Measurements from ENCODE around the gene RIOK1. TPM values are rescaled to one million over a fixed set of nuclear protein-coding genes. Genes with fewer than 3 reads are reported as not detected.
"Not testable (repeated sequence)": the region's sequence is repeated elsewhere in the genome, so short reads cannot be mapped to it uniquely, and the experiment has no call there.

RIOK1 gene
- total RNA-seq, result 25.6 TPM

- peak; percentile 96 for DNase-seq (ENCODE audit: low spot score)
These were observed at the start of gene RIOK1, which contains the start of gene CAGE1 for GRCh38 chr6:7389451-7390225. Gene RIOK1, plus strand, starts transcription at chr6:7389808. Its CDS starts 195 bp downstream, at chr6:7390003. Gene CAGE1, minus strand, starts transcription at chr6:7389742. Its CDS starts 2,569 bp downstream, at chr6:7387173.

DNA sequence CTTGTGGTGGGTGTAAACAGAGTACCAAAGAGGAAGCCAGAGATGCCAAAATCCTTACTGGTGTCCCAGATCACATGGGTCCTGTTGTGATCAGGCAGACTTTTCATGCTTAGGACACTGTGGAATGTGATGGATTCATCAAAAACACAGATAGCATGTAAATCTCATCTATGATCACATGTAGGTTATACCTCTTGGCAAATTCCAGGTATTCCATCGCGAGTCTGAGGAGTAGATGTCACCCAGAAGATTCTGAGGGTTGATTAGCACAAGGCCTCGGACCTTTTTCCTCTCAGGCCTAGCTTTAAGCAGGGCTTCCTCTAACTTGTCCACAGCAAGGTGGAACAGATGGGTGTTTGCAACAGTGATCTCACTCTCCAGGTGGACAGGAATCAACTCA, 48.3 kb upstream of the RIOK1 start:
- DNase-seq (ENCODE audit: low spot score), result no peak

GRCh38 chr6:7341989-7342742, 47.4 kb upstream of the RIOK1 start:
- DNase-seq (ENCODE audit: low spot score), result no peak

DNA sequence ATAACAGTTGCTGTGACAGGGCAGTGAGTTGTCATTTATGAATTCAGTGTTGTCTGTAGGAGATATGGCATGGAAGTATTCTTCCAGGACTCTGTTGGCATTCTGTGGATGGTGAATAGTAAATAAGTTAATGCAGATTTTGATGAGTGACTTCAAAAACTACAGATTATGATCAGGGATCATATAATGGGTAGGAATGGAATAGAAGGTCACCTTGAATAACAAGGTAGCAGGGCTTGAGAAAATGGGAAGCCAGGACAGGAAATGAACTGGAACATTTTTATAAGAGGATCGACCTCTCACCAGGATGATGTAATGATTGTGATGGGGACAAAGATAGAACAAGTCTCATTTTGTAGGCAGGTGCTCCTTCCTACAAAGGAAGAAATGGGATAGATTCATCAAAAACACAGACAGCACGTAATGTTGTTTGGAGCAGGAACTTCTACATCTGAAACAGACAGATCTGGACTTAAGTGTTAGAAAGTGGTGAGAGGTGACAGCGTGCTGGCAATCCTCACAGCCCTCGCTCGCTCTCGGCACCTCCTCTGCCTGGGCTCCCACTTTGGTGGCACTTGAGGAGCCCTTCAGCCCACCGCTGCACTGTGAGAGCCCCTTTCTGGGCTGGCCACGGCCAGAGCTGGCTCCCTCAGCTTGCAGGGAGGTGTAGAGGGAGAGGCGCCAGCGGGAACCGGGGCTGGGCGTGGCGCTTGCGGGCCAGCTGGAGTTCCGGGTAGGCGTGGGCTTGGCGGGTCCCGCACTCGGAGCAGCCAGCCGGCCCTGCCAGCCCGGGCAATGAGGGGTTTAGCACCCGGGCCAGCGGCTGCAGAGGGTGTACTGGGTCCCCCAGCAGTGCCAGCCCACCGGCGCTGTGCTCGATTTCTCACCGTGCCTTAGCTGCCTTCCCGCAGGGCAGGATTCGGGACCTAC, 45.8 kb upstream of the RIOK1 start:
- no peak for DNase-seq (ENCODE audit: low spot score)

GRCh38 chr6:7344773-7345450, 44.7 kb upstream of the RIOK1 start:
- DNase-seq (ENCODE audit: low spot score), result not testable (repeated sequence)

DNA sequence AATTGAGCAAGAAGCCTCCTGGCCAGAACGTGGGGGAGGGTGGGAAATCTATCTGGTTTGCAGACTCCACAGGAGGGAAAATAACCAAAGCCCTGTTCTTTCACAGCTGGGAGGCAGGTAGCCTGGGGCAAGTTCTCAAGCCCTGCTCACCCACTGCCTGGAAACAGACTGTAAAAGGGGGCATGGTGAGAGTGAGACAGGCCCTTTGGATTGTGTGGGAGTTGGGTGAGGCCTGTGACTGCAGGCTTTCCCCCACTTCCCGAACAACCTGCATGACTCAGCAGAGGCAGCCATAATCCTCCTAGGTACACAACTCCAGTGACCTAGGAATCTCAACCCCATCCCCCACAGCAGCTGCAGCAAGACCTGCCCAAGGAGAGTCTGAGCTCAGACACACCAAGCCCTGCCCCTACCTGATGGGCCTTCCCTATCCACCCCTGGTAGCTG, 42.0 kb upstream of the RIOK1 start:
- DNase-seq (ENCODE audit: low spot score), result not testable (repeated sequence)

- not testable (repeated sequence) for DNase-seq (ENCODE audit: low spot score)
These were observed 39.0 kb upstream of the RIOK1 start for GRCh38 chr6:7350591-7350990.

DNA sequence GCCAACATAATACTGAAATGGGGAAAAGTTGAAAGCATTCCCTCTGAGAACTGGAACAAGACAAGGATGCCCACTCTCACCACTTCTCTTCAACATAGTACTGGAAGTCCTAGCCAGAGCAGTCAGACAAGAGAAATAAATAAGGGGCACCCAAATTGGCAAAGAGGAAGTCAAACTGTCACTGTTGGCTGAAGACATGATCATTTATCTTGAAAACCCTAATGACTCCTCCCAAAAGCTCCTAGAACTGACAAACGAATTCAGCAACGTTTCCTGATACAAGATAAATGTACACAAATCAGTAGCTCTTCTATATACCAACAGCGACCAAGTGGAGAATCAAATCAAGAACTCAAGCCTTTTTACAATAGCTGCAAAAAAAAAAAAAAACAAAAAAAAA, 37.7 kb upstream of the RIOK1 start:
- not testable (repeated sequence) for DNase-seq (ENCODE audit: low spot score)

GRCh38 chr6:7367408-7367807, 22.2 kb upstream of the RIOK1 start:
- no peak for DNase-seq (ENCODE audit: low spot score)

GRCh38 chr6:7373739-7374138, 15.9 kb upstream of the RIOK1 start:
- DNase-seq (ENCODE audit: low spot score), result peak; percentile 44

DNA sequence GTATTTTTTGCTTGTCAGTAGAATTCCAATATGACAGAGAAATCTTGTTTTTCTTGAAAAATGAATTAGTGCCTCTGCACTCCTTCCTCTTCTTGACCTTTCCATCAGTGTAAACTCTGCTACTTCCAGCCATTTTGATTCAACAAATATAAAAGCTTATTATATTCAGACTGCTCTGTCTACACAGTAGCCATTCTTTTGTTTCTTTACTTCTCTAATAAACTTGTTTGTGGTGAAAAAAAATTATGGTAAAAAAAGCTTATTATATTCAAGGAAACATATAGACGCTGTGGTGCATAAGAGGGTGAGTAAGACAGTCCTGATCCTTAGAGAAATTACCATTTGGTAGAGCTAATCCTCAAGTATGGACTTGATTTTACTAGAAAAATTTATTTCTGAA, 11.6 kb upstream of the RIOK1 start:
- no peak for DNase-seq (ENCODE audit: low spot score)

GRCh38 chr6:7378740-7379139, 10.9 kb upstream of the RIOK1 start:
- no peak for DNase-seq (ENCODE audit: low spot score)

DNA sequence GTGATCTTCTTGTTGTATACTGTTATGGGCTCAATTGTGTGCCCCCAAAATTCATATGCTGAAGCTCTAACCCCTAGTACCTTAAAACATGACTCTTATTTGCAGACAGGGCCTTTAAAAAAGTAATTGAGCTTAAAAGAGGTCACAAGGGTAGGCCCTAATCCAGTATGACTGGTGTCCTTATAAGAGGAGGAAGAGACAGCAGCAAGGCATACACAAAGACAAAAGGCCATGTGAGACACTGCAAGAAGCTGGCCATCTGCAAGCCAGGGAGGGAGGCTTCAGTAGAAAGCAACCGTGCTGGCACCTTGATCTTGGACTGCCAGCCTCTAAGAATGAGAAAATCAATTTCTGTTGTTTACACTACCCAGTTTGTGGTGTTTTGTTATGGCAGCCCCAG, 8.5 kb upstream of the RIOK1 start:
- no peak for DNase-seq (ENCODE audit: low spot score)

DNA sequence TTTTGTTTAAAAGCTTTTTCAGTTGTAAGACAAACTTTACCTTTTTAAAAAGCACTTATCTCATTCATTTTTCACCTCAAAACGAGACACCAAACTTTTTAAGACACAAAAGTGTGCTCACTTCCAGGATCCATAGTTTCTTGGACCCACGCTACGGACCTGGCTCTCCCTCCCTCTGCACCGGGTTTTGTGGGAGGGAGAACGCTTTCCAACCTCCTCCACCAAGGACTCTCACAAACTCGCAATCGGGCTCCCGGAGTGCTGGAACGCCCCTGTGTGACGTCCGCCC, 502 bp upstream of the RIOK1 start:
- no peak for DNase-seq (ENCODE audit: low spot score)

DNA sequence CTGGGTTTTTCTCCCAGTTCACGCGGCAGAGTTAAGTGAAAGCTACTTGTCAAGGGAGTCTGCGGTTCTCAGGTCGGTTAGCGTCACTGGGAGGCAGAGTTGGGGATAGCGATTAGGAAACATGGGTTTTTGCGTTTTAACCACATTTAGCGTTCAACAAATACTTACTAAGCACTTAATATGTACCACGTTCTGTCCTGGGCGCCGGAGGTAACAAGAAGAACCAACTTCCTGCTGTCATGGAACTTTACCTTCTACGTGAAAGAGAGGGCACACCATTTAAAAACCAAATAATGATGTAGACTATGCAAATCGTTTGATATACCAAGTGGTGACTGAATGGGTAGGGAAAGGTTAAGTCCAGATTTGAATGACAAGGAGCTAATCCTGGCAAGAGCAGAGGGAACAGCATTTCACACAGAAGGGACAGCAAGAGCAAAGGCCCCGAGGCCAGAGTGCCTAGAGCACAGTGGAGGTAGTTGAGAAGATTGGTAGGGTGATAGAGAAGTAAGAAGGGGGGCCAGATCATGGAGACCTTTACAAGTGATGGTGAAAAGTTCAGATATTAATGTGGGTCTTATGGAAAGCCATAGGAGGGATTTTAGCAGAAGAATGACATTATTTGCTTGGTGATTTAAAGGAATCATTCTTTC, 744 bp downstream of the RIOK1 start:
- no peak for DNase-seq (ENCODE audit: low spot score)

DNA sequence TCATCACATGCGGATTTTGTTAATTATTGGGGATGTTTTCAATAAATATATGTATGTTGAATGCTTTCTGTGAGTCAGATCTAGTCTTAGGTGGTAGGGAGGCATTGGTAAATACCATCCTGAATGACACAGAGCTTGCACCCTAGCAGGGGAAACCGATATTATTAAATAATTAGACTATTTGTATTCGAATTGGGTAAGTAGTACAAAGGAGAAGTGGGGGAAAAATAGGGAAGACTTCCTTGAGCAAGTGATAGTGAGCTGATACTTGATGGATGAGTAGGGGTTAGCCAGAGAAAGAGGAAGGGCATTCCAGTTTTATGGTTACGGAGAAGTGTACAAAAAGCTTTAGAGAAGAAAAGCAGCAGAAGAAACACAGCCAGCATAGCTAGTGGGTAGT, 1.5 kb downstream of the RIOK1 start:
- no peak for DNase-seq (ENCODE audit: low spot score)

GRCh38 chr6:7392402-7392801, 2.8 kb downstream of the RIOK1 start:
- DNase-seq (ENCODE audit: low spot score), result no peak

DNA sequence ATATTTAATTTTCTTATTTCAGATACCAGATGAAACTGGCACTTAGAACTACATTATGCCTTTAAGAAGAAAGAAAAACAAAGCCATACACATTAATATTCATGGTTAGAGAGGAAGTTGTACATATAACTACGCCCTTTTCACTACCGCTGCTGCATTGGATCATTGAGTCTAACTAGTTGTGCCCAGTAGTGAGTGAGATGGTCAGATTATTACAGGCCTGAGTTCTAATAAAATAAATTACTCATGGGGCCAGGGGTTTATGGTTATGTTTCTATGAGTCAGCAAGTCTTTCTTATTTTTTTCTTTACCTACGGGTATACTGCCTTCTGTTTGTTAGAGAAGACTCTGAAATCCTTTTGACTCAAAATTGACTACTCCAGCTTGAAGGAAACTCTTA, 11.5 kb downstream of the RIOK1 start:
- DNase-seq (ENCODE audit: low spot score), result no peak

DNA sequence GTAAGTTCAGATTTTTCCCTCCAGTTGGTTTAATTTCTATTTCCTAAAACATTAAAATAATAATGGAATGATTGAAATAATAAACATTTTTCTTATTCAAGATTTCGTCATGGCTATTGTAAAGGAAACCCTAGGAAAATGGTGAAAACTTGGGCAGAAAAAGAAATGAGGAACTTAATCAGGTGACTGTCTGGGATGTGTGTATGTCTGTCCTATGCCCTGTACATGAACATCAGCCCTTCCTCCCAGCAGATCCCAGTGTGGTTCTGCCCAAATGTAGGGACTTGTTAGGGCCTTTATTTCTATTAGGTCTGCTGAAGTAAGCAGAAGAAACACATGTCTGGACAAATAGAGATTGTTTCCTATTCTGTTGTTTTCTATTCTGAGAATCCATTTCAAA, 13.1 kb downstream of the RIOK1 start:
- no peak for DNase-seq (ENCODE audit: low spot score)

GRCh38 chr6:7404546-7404945, 14.9 kb downstream of the RIOK1 start:
- no peak for DNase-seq (ENCODE audit: low spot score)

DNA sequence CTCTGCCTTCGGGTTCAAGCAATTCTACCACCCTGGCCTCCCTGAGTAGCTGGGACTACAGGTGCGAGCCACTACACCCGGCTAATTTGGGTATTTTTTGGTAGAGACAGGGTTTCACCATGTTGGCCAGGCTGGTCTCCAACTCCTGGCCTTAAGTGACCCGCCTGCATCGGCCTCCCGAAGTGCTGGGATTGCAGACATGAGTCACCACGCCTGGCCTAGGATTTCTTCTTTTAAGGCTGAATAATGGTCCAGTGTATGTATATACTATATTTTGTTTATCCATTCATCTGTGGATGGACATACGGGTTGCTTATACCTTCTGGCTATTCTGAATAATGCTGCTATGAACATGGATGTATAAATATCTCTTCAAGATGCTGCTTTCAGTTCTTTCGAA, 17.1 kb downstream of the RIOK1 start:
- DNase-seq (ENCODE audit: low spot score), result no peak
